Cerebellar nuclear complex (tissue), 1 donor: Measurements from ENCODE around the gene HNMT.
"Not testable (repeated sequence)": the region's sequence is repeated elsewhere in the genome, so short reads cannot be mapped to it uniquely, and the experiment has no call there.

ENCODE experiments used
- DNase-seq, 2 experiments: peaks; one replicate each; lab custom pipeline; 2025; lab: John Stamatoyannopoulos, UW

Gene HNMT

DNA sequence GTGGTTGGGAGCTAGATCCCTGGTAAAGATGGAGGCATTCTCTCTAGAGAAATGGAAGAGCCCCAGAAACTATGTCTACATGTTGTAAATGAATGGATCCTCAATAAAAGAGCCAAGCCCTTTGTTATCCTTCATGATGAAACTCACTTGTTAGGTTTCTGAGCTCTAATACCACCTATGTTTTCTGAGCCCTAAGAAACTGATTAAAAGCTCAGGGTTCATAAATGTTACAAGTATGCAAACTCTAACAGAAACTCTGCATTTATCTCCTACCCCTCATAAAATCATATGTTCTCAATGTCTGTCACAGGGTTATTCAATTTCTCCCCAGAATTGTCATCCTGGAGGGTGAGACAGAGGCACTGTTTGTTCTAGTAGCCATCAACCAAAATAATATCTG, 18.0 kb upstream of the HNMT start:
- no peak for DNase-seq

- no peak for DNase-seq
Observed at GRCh38 chr2:137947032-137947727, 17.1 kb upstream of the HNMT start.

GRCh38 chr2:137947728-137948336, 16.4 kb upstream of the HNMT start:
- DNase-seq, result no peak

GRCh38 chr2:137948894-137949293, 15.4 kb upstream of the HNMT start:
- DNase-seq, result no peak

GRCh38 chr2:137950238-137950637, 14.0 kb upstream of the HNMT start:
- no peak for DNase-seq

DNA sequence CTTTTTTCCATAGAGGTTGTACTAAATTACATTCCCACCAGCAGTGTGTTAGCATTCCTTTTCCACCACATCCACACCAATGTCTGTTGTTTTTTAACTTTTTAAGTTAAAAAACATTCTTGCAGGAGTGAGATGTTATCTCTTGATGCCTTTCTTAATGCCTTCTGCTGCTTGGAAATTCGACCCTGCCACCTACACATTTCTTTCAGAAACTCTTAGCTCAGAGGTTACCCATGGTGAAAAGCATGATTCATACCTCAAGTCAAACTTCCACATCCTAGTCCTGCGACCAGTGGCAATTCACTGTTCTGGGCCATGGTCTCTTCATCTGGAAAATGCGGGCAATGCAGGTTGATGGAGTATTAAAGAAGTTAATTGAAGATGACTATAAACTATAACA, 12.7 kb upstream of the HNMT start:
- no peak for DNase-seq

GRCh38 chr2:137952586-137953129, 11.6 kb upstream of the HNMT start:
- DNase-seq, result no peak

- DNase-seq, result no peak
Observed at GRCh38 chr2:137955536-137955935, 8.7 kb upstream of the HNMT start.

DNA sequence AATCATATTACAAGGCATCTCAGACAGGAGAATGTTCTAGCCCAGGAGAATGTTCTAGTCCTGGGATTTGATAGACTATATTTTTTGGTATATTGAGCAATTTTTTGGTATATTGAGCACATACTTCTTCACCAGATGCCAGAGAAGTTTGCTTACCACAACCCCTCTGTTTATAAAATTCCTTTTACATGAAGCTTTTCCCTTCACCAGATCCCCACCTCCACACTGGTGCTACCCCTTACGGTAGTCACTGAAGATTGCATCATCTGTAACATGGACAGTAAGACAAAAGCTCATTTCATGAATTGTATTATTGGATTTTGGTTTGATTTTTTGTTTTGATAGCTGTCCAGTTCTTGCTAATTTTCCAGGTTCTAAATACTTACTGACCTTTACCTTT, 7.2 kb upstream of the HNMT start:
- DNase-seq, result no peak

DNA sequence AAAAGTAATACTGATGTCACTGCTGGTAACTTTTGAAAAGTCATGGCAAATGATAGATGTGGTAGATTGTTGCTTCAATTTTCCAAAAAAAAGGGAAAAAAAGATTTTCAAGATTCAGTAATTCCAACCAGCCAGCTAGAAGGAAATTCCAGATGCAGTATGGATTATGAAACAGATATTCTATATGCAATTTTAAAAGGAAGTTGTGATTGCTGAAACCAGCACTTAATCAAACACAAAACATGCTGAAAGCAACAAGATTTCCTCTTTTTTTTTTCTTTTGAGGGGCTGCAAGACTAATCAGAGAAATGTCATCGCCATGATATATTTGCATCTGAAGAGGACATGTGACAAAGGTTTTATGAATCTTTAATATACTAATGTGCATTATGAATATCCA, 5.1 kb upstream of the HNMT start:
- no peak for DNase-seq

DNA sequence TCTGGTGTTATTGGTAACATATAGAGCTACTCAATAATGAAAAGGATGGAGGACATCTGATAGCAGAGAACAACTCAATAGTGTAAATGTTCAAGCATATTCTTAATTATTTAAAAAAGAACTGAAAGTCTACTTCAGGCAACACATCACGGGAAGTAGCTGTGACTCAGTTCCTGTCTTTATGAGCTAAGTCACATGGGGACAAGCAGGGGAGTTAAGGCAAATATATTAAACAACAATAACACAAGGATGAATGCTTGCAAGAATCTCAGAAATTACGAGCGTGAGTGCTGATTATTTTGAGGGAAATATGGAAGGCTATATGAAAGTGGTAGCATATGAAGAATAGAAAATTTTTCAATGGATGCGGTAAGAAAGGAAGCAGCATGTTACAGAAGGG, 4.0 kb upstream of the HNMT start:
- DNase-seq, result no peak

DNA sequence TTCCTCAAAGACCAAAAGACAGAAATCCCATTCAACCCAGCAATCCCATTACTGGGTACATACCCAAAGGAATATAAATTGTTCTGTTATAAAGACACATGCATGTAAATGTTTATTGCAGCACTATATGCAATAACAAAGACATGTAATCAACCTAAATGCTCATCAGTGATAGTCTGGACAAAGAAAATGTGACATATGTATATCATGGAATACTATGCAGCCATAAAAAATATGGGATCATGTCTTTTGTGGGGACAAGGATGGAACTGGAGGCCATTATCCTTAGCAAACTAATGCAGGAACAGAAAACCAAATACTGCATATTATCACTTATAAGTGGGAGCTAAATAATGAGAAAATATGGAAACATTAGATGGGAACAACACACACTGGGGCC, 2.7 kb upstream of the HNMT start:
- no peak for DNase-seq

DNA sequence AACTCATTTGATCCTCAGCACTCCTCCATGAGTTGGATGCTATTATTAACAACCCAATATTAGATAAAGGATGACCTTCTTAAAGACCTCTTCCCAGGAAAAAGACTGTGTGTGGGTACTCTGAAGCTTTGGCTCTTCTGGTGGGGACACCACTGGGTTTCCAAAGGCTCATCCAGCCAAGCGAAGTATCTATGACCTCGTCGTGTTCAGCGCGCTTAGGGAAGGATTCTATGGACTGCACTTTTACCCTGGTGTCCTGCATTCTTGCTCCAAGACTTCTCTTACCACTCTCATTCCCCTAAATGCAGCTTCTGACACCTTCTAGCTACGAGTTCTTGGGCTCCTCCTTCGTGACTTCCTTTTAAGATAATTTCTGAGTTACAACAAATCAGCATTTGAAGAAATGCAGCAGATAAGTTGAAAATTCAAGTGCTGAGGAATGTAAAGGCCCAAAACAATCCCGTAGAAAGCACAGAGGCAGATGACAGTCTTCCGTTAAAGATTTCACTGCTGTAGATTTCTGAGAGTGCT, 673 bp upstream of the HNMT start:
- no peak for DNase-seq

DNA sequence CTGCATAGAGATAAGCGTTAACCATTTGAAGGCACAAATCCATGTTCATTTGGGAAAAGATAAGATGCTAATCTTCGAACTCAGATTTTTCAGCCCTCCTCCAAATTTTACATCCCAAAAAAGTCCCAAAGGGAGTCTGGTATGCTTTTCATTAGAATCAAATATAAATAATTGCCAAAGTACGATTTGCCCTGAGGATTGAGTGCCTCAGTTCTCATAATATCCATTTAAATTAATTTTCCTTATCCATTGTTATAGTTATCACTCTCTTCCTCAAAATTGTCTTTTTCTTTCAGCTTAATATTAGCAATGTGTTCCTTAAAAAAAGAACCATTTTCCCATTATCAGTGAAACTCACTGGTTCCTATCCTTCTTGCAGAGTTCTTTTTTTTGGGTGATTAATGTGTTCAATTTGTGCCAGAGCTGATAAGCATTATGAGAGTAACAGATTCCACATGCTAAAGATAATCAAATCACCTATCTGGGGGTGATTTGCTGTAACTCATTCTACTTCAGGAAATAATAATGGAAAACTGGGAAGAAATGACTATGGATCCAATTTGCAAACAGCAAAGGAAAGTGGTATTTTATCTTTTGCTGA, 686 bp downstream of the HNMT start:
- DNase-seq, result no peak

DNA sequence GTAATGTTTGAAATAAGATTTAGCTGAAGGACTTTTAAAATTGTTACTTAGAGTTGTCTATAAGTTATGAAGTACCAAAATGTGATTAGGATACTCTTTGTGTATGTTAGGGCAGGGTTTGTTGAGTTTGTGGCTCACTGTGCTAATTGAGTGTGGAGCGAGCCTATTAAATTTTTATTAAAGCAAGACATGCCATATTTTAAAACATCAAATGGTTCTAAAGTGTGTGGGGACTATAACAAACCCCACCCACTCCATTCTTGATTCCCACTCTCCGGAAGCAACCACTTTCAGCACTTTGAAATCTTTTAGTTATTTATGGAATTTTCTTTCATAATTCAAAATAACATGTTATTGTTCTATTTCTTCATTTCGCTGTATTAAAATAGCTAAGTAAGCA, 1.8 kb downstream of the HNMT start:
- DNase-seq, result no peak

GRCh38 chr2:137967042-137967441, 2.8 kb downstream of the HNMT start:
- DNase-seq, result no peak

DNA sequence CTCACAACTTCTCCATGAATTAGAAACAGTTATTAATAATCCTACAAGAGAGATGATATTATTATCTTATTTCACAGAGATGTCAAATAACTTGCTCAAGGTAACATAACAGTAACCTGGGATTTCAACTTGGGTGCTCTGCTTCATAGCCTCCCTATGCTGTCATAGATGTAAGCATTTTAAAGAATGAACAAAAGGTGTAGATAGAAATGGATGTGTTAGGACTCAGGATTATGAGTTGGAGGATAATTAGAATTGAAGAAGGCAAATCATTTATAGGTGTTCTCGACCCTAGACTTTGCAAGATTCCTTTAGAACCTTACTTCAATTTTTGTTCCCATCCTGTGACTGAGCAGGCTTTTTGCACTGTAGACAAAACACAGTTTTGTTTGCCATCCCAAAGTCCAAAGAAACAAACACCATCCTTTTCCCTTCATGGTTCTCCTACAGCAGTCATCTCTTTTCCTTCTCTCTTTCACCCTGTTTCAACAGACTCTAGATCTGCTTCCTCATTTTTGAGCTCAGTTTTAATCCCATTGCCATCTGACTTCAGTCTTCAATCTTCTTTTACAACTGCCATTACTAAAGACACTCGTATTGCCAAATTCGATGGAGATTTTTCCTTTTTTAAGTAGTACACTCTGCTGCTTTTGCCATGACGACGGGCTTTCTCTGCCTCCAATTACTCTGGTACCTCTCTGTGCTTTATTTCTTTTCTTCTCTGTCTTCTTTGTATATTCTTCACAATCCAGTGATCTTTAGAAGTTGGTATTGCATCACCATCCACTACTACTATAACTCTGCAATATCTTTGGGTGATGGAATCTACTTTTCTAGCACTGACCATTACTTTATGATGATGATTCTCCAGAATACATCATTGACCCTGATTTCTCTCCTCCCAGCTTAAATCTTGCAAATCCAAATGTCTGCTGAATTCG, 4.5 kb downstream of the HNMT start:
- no peak for DNase-seq

DNA sequence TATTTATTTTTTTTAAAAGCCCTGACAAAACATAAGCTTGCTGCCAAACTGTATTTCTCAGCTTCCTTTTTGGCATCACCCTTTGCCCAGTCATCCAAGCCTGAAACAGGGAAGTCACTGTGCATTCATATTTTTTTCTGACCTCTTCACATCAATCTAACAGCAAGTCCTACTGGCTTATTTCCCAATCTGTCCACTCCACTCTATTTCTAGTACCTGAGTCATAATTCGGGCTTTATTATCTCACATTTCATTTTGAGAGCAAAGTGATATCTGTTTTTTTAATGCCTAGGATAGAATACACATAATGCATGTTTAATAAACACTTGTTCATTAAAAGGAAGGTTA, 5.1 kb downstream of the HNMT start:
- DNase-seq, result no peak

DNA sequence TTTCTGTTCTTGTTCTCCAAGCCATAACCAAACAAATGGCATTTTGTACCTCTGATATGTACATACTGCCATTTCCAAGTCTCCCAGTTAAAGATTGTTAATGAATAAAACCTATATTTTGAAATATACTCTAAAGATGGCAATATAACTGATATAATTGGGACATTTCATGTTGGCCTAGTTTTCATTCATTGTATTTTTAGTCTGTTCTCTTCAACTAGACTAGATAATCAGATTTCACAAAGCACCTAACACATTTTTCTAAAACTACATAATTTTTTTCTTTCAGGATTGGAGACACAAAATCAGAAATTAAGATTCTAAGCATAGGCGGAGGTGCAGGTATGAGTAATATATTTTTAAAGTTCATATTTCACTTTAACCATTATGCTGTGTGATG, 5.6 kb downstream of the HNMT start:
- no peak for DNase-seq

DNA sequence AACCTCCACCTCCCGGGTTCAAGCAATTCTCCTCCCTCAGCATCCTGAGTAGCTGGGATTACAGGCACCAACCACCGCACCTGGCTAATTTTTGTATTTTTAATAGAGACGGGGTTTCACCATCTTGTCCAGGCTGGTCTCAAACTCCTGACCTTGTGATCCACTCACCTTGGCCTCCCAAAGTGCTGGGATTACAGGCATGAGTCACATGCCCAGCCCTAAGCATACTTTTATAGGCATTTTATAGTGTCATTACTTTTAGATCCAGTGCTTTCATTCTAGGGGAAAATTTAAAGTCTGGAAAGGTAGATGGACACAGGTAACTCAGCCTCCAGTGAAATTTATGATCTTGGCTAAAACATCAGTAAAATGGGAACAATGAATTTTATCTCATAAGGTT, 7.0 kb downstream of the HNMT start:
- not testable (repeated sequence) for DNase-seq

GRCh38 chr2:137973280-137973679, 9.0 kb downstream of the HNMT start:
- no peak for DNase-seq
